CD8-positive, alpha-beta memory T cell (primary cell): ENCODE measurements around the gene SLC16A2. TPM values are rescaled to one million over a fixed set of nuclear protein-coding genes. Genes with fewer than 3 reads are reported as not detected.

Experiments
- CTCF ChIA-PET: fragments of 350-600 bp; sonication (Branson Sonifier 250); formaldehyde crosslinking; loops from one replicate; lab custom pipeline; 2021; ENCODE audit warnings: antibody characterized with exemption; lab: Charles Lee
- POLR2A ChIA-PET: fragments of 350-600 bp; sonication (Branson Sonifier 250); formaldehyde crosslinking; loops from one replicate; lab custom pipeline; 2021; ENCODE audit warnings: antibody characterized with exemption; lab: Charles Lee
- DNase-seq, 5 donors: peaks; one replicate each; pipeline versions ENCODE4 v3.0.0 to v3.0.0-alpha.2; 2020 to 2022; ENCODE audit warnings: mixed read lengths in 1 of 5
- H3K27ac ChIP-seq: one replicate; pipeline ENCODE4 v1.7.0; 2013; ENCODE audit warnings: low read depth, mild to moderate bottlenecking, low read length, moderate library complexity
- H3K27me3 ChIP-seq: 2 replicates; pipeline ENCODE4 v1.7.0; 2013; ENCODE audit warnings: low read length, mild to moderate bottlenecking; ENCODE audit not compliant: insufficient read depth, poor library complexity, severe bottlenecking
- H3K36me3 ChIP-seq: 2 replicates; pipeline ENCODE4 v1.7.0; 2013; ENCODE audit warnings: mild to moderate bottlenecking, low read length, moderate library complexity; ENCODE audit not compliant: insufficient read depth
- H3K4me1 ChIP-seq: 2 replicates; pipeline ENCODE4 v1.7.0; 2013; ENCODE audit warnings: mild to moderate bottlenecking, low read length, moderate library complexity; ENCODE audit not compliant: insufficient read depth
- H3K4me3 ChIP-seq: 2 replicates; pipeline ENCODE4 v1.7.0; 2013; ENCODE audit warnings: mild to moderate bottlenecking, low read length
- H3K9me3 ChIP-seq: 2 replicates; pipeline ENCODE4 v1.7.0; 2013; ENCODE audit warnings: mild to moderate bottlenecking, low read length
- H3K27ac Mint-ChIP-seq, 8 donors: one replicate each; pipeline ENCODE4 v1.8.0; 2020 to 2021; ENCODE audit warnings: mixed read lengths in 8 of 8, mild to moderate bottlenecking in 6 of 8, inconsistent platforms in 3 of 8, moderate library complexity in 3 of 8
- H3K27me3 Mint-ChIP-seq, 2 donors: one replicate each; pipeline ENCODE4 v1.8.0; 2020 to 2021; ENCODE audit warnings: mixed read lengths in 2 of 2, mild to moderate bottlenecking in 1 of 2, moderate library complexity in 1 of 2
- H3K36me3 Mint-ChIP-seq, 3 donors: one replicate each; pipeline ENCODE4 v1.8.0; 2020 to 2021; ENCODE audit warnings: mixed read lengths in 3 of 3, inconsistent platforms in 1 of 3, mild to moderate bottlenecking in 1 of 3
- H3K4me1 Mint-ChIP-seq, 3 donors: one replicate each; pipeline ENCODE4 v1.8.0; 2020 to 2021; ENCODE audit warnings: mixed read lengths in 3 of 3, inconsistent platforms in 1 of 3, mild to moderate bottlenecking in 1 of 3
- H3K4me3 Mint-ChIP-seq, 7 donors: one replicate each; pipeline ENCODE4 v1.8.0; 2020 to 2021; ENCODE audit warnings: mixed read lengths in 7 of 7, mild to moderate bottlenecking in 6 of 7, moderate library complexity in 4 of 7, inconsistent platforms in 2 of 7
- H3K9me3 Mint-ChIP-seq, 5 donors: one replicate each; pipeline ENCODE4 v1.8.0; 2020 to 2022; ENCODE audit warnings: mixed read lengths in 5 of 5, mild to moderate bottlenecking in 3 of 5, moderate library complexity in 2 of 5, inconsistent platforms in 1 of 5
- polyA plus RNA-seq: library from polyadenylated mRNA; unstranded; fragments of 300-500 nt; fragmentation: Illumina TruSeq; gene quantifications from one replicate; pipeline ENCODE4 v1.2.3, GENCODE V29; 2021
- total RNA-seq, 2 experiments: library from RNA; stranded (reverse); gene quantifications; one replicate each; pipeline ENCODE4 v1.2.3, GENCODE V29; 2021

The SLC16A2 gene
- total and polyA plus RNA-seq, 3 experiments from 2014 or later, result 0.24 to 0.78 (median 0.46) TPM

DNA sequence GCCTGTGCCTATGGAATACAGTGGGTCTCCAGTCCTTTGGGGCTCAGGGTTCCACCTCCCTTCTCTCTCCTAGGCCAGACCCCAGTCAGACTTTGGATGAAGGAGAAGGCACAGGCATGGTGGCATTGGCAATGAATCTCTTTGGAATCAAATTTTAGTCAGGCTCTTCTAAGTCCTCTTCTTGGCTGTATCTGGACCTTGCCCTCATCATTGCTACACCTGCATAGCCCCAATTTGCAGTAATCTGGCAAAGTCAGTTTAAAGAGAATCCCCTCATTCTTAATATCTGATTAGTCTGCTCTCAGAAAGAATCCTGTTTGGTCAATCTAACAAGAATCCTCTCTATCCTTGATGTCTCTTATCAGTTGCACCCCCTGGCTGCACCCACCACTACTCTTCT, 77.6 kb downstream of the SLC16A2 start:
- H3K4me3 ChIP-seq, result no peak overlapping the region
- ChIA-PET CTCF (no interaction called here), POLR2A (no interaction called here)
- Mint-ChIP-seq H3K27ac (no peak overlapping the region), H3K27me3 (peaks cover 0 to 10% of the 10 kb centered on the region in 2 donors), H3K4me1 (no peaks in the 10 kb centered on the region), H3K4me3 (no peak overlapping the region), H3K9me3 (no peaks in the 10 kb centered on the region), H3K36me3 (no peaks in the 10 kb centered on the region)
- H3K27me3 ChIP-seq, result no peaks in the 10 kb centered on the region
- H3K9me3 ChIP-seq, result no peaks in the 10 kb centered on the region
- no peaks in the 10 kb centered on the region for H3K36me3 ChIP-seq
- no peak for DNase-seq
- H3K27ac ChIP-seq, result no peak overlapping the region
- no peaks in the 10 kb centered on the region for H3K4me1 ChIP-seq

DNA sequence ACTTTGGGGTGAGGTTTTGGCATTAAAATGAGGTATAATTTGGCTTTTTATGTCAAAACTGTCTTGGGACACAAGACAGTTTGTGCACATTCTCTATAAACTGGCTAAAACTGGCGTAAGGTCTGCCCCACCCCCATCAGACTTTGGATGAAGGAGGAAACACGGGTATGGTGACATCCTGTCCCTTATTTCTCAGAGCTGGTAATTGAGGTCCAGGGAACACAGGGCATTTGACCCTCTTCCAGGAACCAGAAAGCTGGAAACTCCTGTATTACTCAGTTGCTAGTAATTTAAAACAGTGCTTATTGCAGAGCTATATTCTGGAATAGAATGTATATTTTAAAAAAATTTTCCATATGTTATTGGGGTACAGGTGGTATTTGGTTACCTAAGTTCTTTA, 78.8 kb downstream of the SLC16A2 start:
- no peaks in the 10 kb centered on the region for H3K4me1 Mint-ChIP-seq
- CTCF ChIA-PET, result no interaction called here
- no peak for DNase-seq

DNA sequence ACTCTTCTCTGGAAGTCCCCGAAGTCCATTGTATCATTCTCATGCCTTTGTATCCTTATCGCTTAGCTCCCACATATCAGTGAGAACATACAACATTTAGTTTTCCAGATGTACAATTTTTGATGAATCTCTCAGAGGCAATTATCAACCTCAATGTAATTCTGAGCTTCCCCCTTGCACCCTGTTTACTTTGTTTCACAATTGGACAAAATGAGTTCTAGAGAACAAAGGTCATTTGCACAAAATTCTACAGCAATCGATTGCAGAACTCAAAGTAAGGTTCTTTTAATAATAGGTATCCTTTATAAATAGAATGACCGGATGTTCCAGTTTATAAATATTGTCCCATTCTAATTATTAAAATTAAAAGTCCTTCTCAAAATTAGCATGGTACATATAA, 79.3 kb downstream of the SLC16A2 start:
- no peaks in the 10 kb centered on the region for H3K9me3 ChIP-seq
- no peak overlapping the region for H3K27ac ChIP-seq
- Mint-ChIP-seq H3K9me3 (no peaks in the 10 kb centered on the region), H3K36me3 (no peaks in the 10 kb centered on the region), H3K27ac (no peak overlapping the region), H3K27me3 (peaks cover 0 to 14% of the 10 kb centered on the region in 2 donors), H3K4me1 (no peaks in the 10 kb centered on the region), H3K4me3 (no peak overlapping the region)
- H3K27me3 ChIP-seq, result no peaks in the 10 kb centered on the region
- no peaks in the 10 kb centered on the region for H3K36me3 ChIP-seq
- DNase-seq, result no peak
- ChIA-PET CTCF (no interaction called here), POLR2A (no interaction called here)
- H3K4me1 ChIP-seq, result no peaks in the 10 kb centered on the region
- H3K4me3 ChIP-seq, result no peak overlapping the region

More for the DNA sequence above, 78.8 kb downstream of the SLC16A2 start:
- Mint-ChIP-seq H3K36me3 (no peaks in the 10 kb centered on the region), H3K27ac (no peak overlapping the region), H3K9me3 (no peaks in the 10 kb centered on the region), H3K27me3 (peaks cover 0 to 14% of the 10 kb centered on the region in 2 donors), H3K4me3 (no peak overlapping the region)
- no peaks in the 10 kb centered on the region for H3K36me3 ChIP-seq
- no peaks in the 10 kb centered on the region for H3K9me3 ChIP-seq
- no peaks in the 10 kb centered on the region for H3K4me1 ChIP-seq
- H3K27me3 ChIP-seq, result no peaks in the 10 kb centered on the region
- POLR2A ChIA-PET, result no interaction called here
- H3K27ac ChIP-seq, result no peak overlapping the region
- H3K4me3 ChIP-seq, result no peak overlapping the region

DNA sequence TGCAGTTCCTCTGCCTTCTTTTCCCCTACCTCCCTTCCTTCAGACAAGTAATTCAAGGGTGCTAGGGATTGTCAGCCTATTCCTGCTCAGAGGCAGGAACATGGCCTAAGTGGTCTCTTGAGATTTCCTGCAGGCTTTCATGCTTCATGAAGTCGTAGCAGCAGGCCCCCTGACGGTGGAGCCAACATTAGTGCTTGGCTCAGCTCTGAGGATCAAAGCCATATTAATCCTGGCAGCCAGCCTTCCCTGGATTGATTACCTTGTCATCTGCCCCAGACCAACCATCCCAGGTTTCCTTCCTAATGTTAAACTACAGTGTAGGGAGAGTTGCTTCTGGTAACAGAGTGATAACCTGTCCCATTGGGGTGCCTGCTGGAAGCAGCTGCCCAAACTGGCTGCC, 84.1 kb downstream of the SLC16A2 start:
- no peaks in the 10 kb centered on the region for H3K4me1 Mint-ChIP-seq
- H3K4me1 ChIP-seq, result no peaks in the 10 kb centered on the region
- no peaks in the 10 kb centered on the region for H3K9me3 Mint-ChIP-seq
- no peaks in the 10 kb centered on the region for H3K36me3 ChIP-seq
- no peaks in the 10 kb centered on the region for H3K27me3 ChIP-seq
- CTCF ChIA-PET, result no interaction called here
- H3K27ac ChIP-seq, result no peak overlapping the region
- H3K4me3 ChIP-seq, result no peak overlapping the region
- POLR2A ChIA-PET, result no interaction called here
- H3K27ac Mint-ChIP-seq, result peak overlapping the region in 2 of 8 donors; percentile 2 to 61
- no peak for DNase-seq
- peaks cover 0 to 8% of the 10 kb centered on the region in 2 donors for H3K27me3 Mint-ChIP-seq
- H3K4me3 Mint-ChIP-seq, result no peak overlapping the region
- H3K9me3 ChIP-seq, result no peaks in the 10 kb centered on the region
- H3K36me3 Mint-ChIP-seq, result no peaks in the 10 kb centered on the region

DNA sequence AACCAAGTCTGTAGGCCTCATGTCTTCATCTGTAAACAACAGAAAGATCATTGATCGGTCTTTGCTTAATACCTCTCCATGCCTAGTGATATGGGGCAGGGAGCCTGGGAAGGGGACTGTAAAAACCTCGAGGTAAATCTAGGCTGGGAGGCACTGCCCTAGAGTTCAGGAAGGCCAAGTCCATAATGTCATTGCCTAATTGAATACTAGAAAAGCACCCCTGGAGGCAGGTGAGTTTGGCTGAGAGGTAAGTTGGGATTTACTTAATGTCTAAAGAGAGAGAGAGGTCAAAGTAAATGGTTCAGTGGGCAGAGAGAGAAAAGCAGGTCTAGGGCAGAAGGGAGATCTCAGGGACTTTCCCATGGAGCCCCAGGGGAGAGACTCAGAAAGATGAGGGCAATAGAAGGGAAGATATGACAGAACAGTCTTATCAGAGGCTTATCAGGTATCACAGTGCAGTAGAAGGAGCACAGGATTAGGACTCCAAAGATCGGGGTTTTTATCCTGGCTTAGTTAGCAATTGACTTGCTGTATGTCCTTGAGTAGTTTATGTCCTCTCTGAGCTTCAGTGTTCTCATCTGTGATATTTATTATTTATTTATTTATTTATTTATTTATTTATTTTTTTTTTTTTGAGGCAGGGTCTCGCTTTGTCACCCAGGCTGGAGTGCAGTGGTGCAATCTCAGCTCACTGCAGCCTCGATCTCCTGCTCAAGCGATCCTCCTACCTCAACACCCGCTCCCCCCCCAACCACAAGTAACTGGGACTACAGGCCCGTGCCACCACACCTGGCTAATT, 85.2 kb downstream of the SLC16A2 start:
- ChIA-PET CTCF (no interaction called here), POLR2A (no interaction called here)
- no peak for DNase-seq
- Mint-ChIP-seq H3K9me3 (no peaks in the 10 kb centered on the region), H3K36me3 (no peaks in the 10 kb centered on the region), H3K27ac (no peak overlapping the region), H3K4me1 (no peaks in the 10 kb centered on the region), H3K27me3 (peaks cover 0 to 11% of the 10 kb centered on the region in 2 donors), H3K4me3 (no peak overlapping the region)
- no peak overlapping the region for H3K4me3 ChIP-seq
- no peaks in the 10 kb centered on the region for H3K27me3 ChIP-seq
- no peak overlapping the region for H3K27ac ChIP-seq
- H3K4me1 ChIP-seq, result no peaks in the 10 kb centered on the region
- no peaks in the 10 kb centered on the region for H3K36me3 ChIP-seq
- no peaks in the 10 kb centered on the region for H3K9me3 ChIP-seq

DNA sequence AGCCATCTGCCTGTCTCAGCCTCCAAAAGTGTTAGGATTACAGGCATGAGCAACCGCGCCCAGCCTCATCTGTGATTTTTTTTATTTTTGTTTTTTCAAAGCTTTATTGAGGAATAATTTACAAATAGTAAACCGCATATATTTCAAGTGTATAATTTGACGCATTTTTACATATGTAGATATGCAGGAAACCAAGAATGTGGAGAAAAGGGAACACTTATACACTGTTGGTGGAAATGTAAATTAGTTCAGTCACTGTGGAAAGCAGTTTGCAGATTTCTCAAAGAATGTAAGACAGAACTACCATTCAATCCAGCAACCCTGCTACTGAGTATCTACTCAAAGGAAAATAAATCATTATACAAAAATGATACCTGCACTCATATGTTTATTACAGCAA, 85.9 kb downstream of the SLC16A2 start:
- no peaks in the 10 kb centered on the region for H3K27me3 ChIP-seq
- H3K36me3 Mint-ChIP-seq, result no peaks in the 10 kb centered on the region
- no peaks in the 10 kb centered on the region for H3K4me1 ChIP-seq
- peaks cover 0 to 12% of the 10 kb centered on the region in 2 donors for H3K27me3 Mint-ChIP-seq
- H3K27ac ChIP-seq, result no peak overlapping the region
- CTCF ChIA-PET, result no interaction called here
- no peak overlapping the region for H3K4me3 ChIP-seq
- no peaks in the 10 kb centered on the region for H3K9me3 Mint-ChIP-seq
- H3K36me3 ChIP-seq, result no peaks in the 10 kb centered on the region
- H3K4me1 Mint-ChIP-seq, result no peaks in the 10 kb centered on the region
- DNase-seq, result no peak
- H3K27ac Mint-ChIP-seq, result no peak overlapping the region
- no peaks in the 10 kb centered on the region for H3K9me3 ChIP-seq
- no peak overlapping the region for H3K4me3 Mint-ChIP-seq
- POLR2A ChIA-PET, result no interaction called here

DNA sequence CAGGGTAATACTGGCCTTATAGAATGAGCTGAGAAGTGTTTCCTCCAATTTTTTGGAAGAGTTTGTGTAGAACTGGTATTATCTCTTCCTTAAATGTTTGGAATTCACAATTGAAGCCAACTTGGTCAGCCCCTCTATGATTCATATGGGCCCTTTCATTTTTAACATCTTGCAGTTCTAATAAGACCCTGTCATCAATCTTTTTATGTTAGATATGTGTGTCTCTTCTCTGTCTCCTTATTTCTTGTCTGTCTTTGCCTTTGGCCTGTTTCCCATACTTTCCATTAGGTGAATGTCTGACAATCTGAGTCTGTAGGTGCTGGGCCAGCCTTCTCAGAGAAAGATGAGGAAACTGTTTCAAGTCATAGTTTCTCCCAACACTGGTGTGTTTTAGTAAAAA, 88.7 kb downstream of the SLC16A2 start:
- H3K36me3 ChIP-seq, result no peaks in the 10 kb centered on the region
- Mint-ChIP-seq H3K4me1 (no peaks in the 10 kb centered on the region), H3K27me3 (peaks cover 0 to 15% of the 10 kb centered on the region in 2 donors), H3K9me3 (no peaks in the 10 kb centered on the region), H3K36me3 (no peaks in the 10 kb centered on the region), H3K4me3 (no peak overlapping the region), H3K27ac (peak overlapping the region in 1 of 8 donors; percentile 52)
- ChIA-PET POLR2A (no interaction called here), CTCF (no interaction called here)
- no peaks in the 10 kb centered on the region for H3K4me1 ChIP-seq
- DNase-seq, result no peak
- H3K4me3 ChIP-seq, result no peak overlapping the region
- H3K27ac ChIP-seq, result no peak overlapping the region
- no peaks in the 10 kb centered on the region for H3K27me3 ChIP-seq
- no peaks in the 10 kb centered on the region for H3K9me3 ChIP-seq

DNA sequence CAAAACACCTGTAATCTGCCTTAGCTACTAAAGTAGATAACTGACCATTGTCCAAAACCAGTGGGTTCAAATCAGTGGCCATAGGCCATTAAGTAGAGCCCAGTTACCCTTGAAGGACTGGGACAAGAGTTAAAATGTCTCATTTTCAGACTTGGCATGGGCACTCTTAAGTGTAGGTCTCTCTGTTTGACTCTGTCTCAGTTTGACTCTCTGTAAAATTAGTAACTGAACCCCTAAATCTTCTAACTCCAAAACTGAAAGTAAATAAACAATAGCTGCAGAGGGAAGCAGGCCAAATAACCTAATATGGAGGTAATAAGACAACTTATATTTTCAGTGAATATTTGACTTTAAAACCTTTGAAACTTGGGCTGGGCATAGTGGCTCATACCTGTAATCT, 89.1 kb downstream of the SLC16A2 start:
- H3K4me3 Mint-ChIP-seq, result no peak overlapping the region
- no peak for DNase-seq
- Histone ChIP-seq H3K4me1 (no peaks in the 10 kb centered on the region), H3K27ac (no peak overlapping the region), H3K9me3 (no peaks in the 10 kb centered on the region), H3K36me3 (no peaks in the 10 kb centered on the region), H3K4me3 (no peak overlapping the region), H3K27me3 (no peaks in the 10 kb centered on the region)
- POLR2A ChIA-PET, result no interaction called here
- H3K36me3 Mint-ChIP-seq, result no peaks in the 10 kb centered on the region
- no peaks in the 10 kb centered on the region for H3K9me3 Mint-ChIP-seq
- peaks cover 0 to 15% of the 10 kb centered on the region in 2 donors for H3K27me3 Mint-ChIP-seq
- CTCF ChIA-PET, result no interaction called here
- no peaks in the 10 kb centered on the region for H3K4me1 Mint-ChIP-seq
- peak overlapping the region in 1 of 8 donors; percentile 20 for H3K27ac Mint-ChIP-seq
